ENCODE data around the gene SIL1.
"Not testable (repeated sequence)": the region's sequence is repeated elsewhere in the genome, so short reads cannot be mapped to it uniquely, and the experiment has no call there.

The SIL1 gene

DNA sequence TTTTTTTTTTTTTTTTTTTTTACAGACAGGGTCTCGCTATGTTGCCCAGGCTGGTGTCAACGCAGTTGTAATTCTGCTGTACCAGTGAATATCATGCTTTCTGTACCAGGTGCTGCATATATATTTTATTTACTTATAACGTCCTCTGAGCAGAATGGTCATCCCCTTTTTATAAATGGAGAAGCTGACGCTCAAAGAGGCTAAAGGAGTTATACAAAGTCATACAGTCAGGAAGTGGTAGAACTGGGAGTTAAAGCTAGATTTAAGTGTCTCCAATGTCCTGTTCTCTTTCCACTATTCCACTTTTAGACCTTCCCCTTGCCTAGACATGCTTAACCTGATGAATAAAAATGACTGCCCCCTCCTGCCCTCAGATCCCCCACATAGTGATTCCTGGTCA is 1.2 kb upstream of the SIL1 start:
- no peak for DNase-seq

GRCh38 chr5:139196296-139196956 is 1.7 kb downstream of the SIL1 start:
- no peak for DNase-seq

- DNase-seq = no peak
These were observed 3.7 kb downstream of the SIL1 start for GRCh38 chr5:139194486-139194885.

- DNase-seq = no peak
These were observed 4.2 kb downstream of the SIL1 start for GRCh38 chr5:139193928-139194327.

GRCh38 chr5:139192906-139193305 is 5.3 kb downstream of the SIL1 start:
- not testable (repeated sequence) for DNase-seq

DNA sequence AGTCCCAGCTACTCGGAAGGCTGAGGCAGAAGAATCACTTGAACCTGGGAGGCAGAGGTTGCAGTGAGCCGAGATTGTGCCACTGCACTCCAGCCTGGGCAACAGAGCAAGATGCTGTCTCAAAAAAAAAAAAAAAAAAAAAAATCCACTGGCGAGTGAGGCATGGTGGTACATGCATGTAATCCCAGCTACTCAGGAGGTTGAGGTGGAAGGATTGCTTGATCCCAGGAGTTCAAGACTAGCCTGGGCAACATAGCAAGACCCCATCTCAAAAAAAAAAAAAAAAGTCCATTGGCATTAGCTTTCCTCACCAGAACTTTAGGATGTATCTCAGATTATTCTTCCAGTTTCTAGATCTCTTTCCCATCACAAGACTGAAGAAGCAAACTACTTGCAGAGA is 6.2 kb downstream of the SIL1 start:
- DNase-seq = not testable (repeated sequence)

GRCh38 chr5:139190125-139190524 is 8.0 kb downstream of the SIL1 start:
- no peak for DNase-seq

- no peak for DNase-seq
These were observed 9.5 kb downstream of the SIL1 start for GRCh38 chr5:139188558-139189270.

DNA sequence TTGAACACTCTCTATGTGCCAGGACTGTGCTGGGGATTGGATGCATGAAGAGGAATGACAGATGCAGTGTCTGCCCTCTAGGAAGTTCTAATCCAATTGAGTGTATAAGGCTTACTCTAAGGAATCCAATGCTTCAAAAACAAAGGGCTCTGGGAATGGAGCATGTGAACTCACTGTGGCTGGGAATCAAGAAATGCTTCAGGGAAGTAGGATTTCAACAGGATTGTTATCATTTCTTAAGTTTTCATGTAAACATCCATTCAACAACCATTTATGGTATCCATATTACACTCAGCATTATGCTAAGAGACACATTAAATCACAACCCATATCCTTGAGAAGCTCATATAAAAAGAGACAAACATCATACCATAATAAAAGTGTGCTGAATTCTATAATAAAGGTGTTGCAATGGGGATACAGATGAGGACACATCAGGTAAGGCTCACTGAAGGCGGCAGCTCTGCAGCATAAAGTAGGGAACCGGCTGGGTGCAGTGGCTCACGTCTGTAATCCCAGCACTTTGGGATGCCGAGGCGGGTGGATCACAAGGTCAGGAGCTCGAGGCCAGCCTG is 11.3 kb downstream of the SIL1 start:
- no peak for DNase-seq

DNA sequence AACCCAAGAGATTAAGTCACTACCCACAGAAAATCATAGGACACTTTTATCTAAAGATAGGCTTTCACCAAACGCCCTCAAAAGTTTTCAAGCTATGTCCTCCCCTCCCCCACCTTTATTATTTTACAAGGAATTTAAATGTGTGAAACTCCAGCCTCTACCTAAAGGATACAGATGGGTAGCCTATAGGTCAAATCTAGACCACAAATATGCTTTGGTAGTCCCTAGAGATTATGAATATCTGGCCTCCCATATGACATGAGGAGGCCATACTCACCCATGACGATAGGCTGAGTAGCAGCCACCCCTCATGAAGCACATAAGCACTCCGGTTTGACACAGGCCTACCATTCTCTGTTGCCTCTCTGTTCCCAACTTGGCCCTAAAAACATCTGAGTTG is 11.9 kb downstream of the SIL1 start:
- no peak for DNase-seq

- no peak for DNase-seq
These were observed 12.6 kb downstream of the SIL1 start for GRCh38 chr5:139185589-139185988.

DNA sequence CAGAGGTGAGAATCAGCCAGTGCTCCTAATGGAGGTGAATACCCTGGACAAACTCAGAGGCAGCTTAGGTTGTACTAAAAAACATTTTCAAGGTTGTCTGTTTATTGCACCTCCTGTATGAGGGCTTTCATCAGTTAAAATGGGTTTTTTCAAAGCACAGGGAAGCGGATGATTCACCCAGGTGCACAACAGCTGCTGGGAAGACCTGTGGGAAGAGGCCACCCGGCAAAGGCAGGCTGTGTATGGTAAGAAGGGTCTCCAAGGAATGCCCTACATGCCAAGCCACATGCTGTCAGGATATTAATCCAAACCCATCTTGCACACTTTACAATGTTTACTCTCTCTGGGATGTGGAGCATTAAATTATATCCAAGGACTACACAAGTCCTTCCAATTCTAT is 14.7 kb downstream of the SIL1 start:
- DNase-seq = no peak

GRCh38 chr5:139182528-139183296 is 15.5 kb downstream of the SIL1 start:
- DNase-seq = no peak

DNA sequence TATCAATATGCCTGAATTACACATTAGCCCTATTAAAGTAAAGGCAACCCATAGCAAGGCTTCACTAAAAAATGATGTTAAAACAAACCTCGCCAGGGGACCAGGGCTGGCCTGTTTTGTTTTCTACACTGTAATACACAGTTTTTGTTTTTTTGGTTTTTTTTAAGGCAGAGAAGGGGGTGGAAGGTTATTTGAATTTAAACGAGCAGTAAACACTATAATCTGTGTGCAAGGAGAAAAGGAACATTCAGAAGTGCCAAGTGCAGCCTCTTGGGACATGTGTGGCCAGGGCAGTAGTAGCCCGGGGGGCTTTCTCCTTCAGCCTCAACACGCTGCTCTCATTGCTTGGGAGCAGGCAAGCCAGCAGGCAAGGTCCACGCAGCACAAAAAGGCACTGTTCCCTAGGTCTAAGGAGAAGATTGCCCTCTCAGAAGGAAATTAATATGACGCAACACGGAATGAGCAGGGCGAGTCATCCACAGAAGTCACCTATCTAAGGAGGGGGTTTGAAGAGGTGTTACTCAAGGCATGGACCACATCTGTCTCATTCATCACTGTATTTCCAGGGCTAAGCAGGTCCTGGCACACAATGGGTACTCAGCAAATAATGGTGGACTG is 16.2 kb downstream of the SIL1 start:
- DNase-seq = no peak

GRCh38 chr5:139181322-139181730 is 16.8 kb downstream of the SIL1 start:
- no peak for DNase-seq

GRCh38 chr5:139180850-139181249 is 17.3 kb downstream of the SIL1 start:
- no peak for DNase-seq

DNA sequence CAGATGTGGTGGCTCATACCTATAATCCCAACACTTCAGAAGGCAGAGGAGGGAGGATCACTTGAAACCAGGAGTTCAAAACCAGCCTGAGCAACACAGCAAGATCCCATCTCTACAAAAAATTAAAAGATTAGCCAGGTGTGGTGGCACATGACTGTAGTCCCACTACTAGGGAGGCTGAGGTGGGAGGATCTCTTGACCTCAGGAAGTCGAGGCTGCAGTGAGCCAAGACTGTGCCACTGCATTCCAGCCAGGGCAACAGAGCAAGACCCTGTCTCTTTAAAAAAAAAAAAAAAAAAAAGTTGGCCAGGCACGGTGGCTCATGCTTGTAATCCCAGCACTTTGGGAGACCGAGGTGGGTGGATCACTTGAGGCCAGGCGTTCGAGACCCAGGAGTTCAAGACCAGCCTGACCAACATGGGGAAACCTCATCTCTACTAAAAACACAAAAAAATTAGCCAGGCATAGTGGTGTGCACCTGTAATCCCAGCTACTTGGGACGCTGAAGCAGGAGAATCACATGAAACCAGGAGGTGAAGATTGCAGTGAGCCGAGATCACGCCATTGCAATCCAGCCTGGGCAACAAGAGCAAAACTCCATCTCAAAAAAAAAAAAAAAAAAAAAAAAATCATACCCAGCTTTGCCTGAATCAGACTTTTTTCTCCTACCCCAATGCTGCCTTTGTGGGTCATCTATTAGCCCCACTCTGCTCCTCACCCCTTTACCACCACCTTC is 18.2 kb downstream of the SIL1 start:
- not testable (repeated sequence) for DNase-seq

GRCh38 chr5:139178935-139179334 is 19.2 kb downstream of the SIL1 start:
- DNase-seq = no peak

- no peak for DNase-seq
These were observed 19.6 kb downstream of the SIL1 start for GRCh38 chr5:139178589-139178917.

DNA sequence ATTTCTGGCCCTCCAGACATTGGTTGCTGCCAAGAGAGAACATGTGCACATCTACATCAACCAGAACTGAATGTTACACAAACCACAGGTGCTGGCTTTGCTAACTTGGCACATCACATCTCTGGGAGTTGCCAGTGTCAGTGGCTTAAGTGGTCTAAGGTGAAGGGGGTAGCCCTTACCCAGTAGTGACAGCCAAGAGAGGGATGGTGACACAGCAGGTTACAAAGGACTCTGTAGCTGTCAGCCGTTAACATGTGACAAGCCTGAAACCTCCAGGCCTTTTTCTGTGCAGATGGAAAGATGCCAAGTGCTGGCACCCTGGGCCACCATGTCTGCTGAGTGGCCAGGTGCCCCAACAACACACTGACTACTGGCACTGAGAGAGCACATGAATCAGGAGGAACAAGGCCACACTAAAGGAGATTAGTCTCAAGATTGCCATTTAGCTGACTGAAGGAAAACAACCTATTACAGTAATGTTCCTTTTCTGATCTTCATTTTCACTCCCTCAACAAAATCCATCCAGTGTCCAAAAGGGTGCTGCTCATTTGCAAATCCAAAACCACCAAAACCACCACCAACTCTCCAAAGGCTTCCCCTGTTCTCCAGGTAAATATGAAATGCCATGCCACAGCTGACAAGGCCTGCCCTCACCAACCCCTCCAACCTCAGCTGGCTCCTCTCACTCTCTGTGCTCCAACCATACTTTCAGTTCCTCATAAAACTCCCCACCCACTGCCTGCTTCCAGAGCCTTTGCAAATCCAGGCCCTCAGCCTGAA is 20.2 kb downstream of the SIL1 start:
- no peak for DNase-seq

- DNase-seq = not testable (repeated sequence)
These were observed 20.9 kb downstream of the SIL1 start for GRCh38 chr5:139177281-139177680.

GRCh38 chr5:139174382-139174781 is 23.8 kb downstream of the SIL1 start:
- DNase-seq = not testable (repeated sequence)
